Measurements from ENCODE around the gene SH3D21. TPM values are rescaled to one million over a fixed set of nuclear protein-coding genes. Genes with fewer than 3 reads are reported as not detected.

The SH3D21 gene
- total RNA-seq: 1 to 10 TPM; 3.9 to 5.6 TPM

- no peak for ATAC-seq (ENCODE audit: insufficient number of reproducible peaks, low FRiP score, low read depth)
- DNase-seq (ENCODE audit: low spot score): no peak
- H3K27ac ChIP-seq: peak within 1 kb of the TSS; percentile 45 to 62
- H3K4me1 ChIP-seq (ENCODE audit: control insufficient read depth in 1 of 2, low read depth in 2 of 2): peaks cover 0 to 20% of the 10 kb centered on the region in 2 donors
- H3K4me3 ChIP-seq: peak within 1 kb of the TSS; percentile 94
- peaks cover 23% of the 10 kb centered on the region for H3K36me3 ChIP-seq
- no peaks in the 10 kb centered on the region for H3K27me3 ChIP-seq (replicated peaks; ENCODE audit: insufficient read depth)
- H3K9me3 ChIP-seq: no peaks in the 10 kb centered on the region
- TF ChIP-seq, protein P1, sequence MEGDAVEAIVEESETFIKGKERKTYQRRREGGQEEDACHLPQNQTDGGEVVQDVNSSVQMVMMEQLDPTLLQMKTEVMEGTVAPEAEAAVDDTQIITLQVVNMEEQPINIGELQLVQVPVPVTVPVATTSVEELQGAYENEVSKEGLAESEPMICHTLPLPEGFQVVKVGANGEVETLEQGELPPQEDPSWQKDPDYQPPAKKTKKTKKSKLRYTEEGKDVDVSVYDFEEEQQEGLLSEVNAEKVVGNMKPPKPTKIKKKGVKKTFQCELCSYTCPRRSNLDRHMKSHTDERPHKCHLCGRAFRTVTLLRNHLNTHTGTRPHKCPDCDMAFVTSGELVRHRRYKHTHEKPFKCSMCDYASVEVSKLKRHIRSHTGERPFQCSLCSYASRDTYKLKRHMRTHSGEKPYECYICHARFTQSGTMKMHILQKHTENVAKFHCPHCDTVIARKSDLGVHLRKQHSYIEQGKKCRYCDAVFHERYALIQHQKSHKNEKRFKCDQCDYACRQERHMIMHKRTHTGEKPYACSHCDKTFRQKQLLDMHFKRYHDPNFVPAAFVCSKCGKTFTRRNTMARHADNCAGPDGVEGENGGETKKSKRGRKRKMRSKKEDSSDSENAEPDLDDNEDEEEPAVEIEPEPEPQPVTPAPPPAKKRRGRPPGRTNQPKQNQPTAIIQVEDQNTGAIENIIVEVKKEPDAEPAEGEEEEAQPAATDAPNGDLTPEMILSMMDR (IDR thresholded peaks at IDR 0.05): peak; percentile 8
Measured at GRCh38 chr1:36306210-36306901, at the start of gene SH3D21. SH3D21 (plus strand) TSS chr1:36306368; CDS start chr1:36306421, 53 bp downstream.

DNA sequence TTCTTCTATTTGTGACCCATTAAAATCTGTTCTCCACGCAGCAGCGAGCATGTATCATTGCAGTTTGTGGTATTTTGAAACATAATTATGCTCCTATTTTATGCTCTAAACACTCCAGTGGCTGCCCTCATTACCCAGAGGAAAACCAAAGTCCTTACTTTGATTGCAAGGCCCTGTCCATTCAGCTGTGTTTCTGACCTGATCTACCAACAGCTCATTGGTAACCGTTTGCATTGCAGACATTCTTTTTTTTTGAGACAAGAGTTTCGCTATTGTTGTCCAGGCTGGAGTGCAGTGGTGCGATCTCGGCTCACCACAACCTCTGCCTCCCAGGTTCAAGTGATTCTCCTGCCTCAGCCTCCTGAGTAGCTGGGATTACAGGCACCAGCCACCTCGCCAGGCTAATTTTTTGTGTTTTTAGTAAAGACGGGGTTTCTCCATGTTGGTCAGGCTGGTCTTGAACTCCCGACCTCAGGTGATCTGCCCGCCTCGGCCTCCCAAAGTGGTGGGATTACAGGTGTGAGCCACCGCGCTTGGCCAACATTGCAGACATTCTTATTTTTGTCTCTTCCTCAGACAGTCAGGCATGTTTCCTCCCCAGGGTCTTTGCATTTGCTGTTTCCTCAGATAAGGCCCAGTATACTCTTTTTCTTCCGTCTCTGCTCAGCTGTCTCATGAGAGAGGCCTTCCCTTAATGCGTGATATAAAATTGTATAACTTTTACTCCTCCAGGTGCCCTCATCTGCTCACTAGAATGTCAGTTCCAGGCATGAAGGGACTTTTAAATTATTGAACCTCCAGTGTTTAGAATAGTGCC, 49.4 kb upstream of the SH3D21 start:
- no peak overlapping the region for H3K4me3 ChIP-seq
- no peak overlapping the region for H3K27ac ChIP-seq
- peaks cover 30 to 62% of the 10 kb centered on the region in 2 donors for H3K4me1 ChIP-seq (ENCODE audit: control insufficient read depth in 1 of 2, low read depth in 2 of 2)
- H3K9me3 ChIP-seq: no peaks in the 10 kb centered on the region
- TF ChIP-seq, protein P1 (IDR thresholded peaks at IDR 0.05): no peak
- no peak for DNase-seq (ENCODE audit: low spot score)
- peaks cover 15% of the 10 kb centered on the region for H3K36me3 ChIP-seq
- no peak for ATAC-seq (ENCODE audit: insufficient number of reproducible peaks, low FRiP score, low read depth)
- no peaks in the 10 kb centered on the region for H3K27me3 ChIP-seq (replicated peaks; ENCODE audit: insufficient read depth)

DNA sequence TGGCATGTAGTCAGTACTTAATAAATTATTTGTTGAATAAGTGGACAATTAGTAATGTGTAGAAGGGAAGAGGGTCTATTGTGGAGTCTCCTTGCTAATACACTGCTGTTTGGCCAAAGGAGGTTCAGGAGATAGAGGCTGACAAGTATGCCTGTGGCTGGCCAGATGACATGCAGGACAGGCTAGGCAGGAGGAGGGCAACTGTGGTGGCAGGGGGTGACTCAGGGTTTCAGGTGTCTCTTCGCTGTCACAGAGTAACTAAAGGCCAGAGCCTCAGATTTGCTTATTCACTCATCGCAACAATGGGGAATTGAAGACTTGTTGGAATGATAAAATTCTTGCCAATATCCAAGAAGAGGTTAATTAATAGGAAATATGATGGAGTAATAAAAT, 48.8 kb upstream of the SH3D21 start:
- H3K27ac ChIP-seq: no peak overlapping the region
- peaks cover 15% of the 10 kb centered on the region for H3K36me3 ChIP-seq
- DNase-seq (ENCODE audit: low spot score) (no peak), ATAC-seq (ENCODE audit: insufficient number of reproducible peaks, low FRiP score, low read depth) (no peak)
- H3K27me3 ChIP-seq (replicated peaks; ENCODE audit: insufficient read depth): no peaks in the 10 kb centered on the region
- no peaks in the 10 kb centered on the region for H3K9me3 ChIP-seq
- TF ChIP-seq, protein P1 (IDR thresholded peaks at IDR 0.05): no peak
- H3K4me1 ChIP-seq (ENCODE audit: control insufficient read depth in 1 of 2, low read depth in 2 of 2): peaks cover 24 to 56% of the 10 kb centered on the region in 2 donors
- no peak overlapping the region for H3K4me3 ChIP-seq

GRCh38 chr1:36258960-36259344, 47.2 kb upstream of the SH3D21 start:
- H3K27ac ChIP-seq: no peak overlapping the region
- H3K4me3 ChIP-seq: no peak overlapping the region
- DNase-seq (ENCODE audit: low spot score): no peak
- TF ChIP-seq, protein P1 (IDR thresholded peaks at IDR 0.05): no peak
- no peak for ATAC-seq (ENCODE audit: insufficient number of reproducible peaks, low FRiP score, low read depth)
- no peaks in the 10 kb centered on the region for H3K9me3 ChIP-seq
- H3K27me3 ChIP-seq (replicated peaks; ENCODE audit: insufficient read depth): no peaks in the 10 kb centered on the region
- peaks cover 15% of the 10 kb centered on the region for H3K36me3 ChIP-seq
- peaks cover 15 to 43% of the 10 kb centered on the region in 2 donors for H3K4me1 ChIP-seq (ENCODE audit: control insufficient read depth in 1 of 2, low read depth in 2 of 2)

DNA sequence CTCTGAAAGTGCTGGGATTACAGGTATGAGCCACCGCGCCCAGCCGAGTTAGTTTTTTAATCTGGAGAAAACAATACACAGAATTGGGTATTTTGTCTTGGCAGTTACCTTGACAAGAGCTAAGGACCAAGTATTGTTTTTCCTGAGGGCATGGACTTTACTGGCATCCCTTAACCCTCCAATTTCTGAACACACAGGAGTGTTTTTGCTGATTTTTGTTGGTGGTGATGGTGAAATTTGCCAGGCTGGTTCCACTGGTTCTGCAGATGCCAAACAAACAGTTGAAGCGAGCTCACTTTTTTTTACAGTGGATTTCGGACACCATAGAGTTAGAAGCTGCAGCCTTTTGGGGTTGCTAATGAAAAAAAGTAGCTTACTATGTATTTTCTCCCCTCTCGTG, 37.2 kb upstream of the SH3D21 start:
- TF ChIP-seq, protein P1 (IDR thresholded peaks at IDR 0.05): no peak
- no peak for ATAC-seq (ENCODE audit: insufficient number of reproducible peaks, low FRiP score, low read depth)
- no peak for DNase-seq (ENCODE audit: low spot score)
- Histone ChIP-seq H3K9me3 (no peaks in the 10 kb centered on the region), H3K36me3 (peaks cover 9% of the 10 kb centered on the region), H3K4me3 (no peak overlapping the region), H3K27ac (no peak overlapping the region), H3K27me3 (replicated peaks; ENCODE audit: insufficient read depth) (no peaks in the 10 kb centered on the region), H3K4me1 (ENCODE audit: control insufficient read depth in 1 of 2, low read depth in 2 of 2) (peaks cover 6 to 20% of the 10 kb centered on the region in 2 donors)

Measured in thoracic aorta (tissue), 2 donors.